Liver (tissue), 3 donors: Measurements from ENCODE around the gene HPS1.

Source experiments
- CTCF ChIP-seq: fragments of 150-350 bp; IDR thresholded peaks from 2 replicates; pipeline ENCODE4 v1.5.1; 2017; ENCODE audit warnings: improper control_type of control experiment, low read depth, low read length; ENCODE audit not compliant: missing input control
- EGR1 ChIP-seq, 2 donors: IDR thresholded peaks; 2 replicates each; pipeline ENCODE4 v1.6.1; 2016 to 2018; ENCODE audit warnings: antibody characterized with exemption in 2 of 2, low read depth in 2 of 2
- FOXA1 ChIP-seq: IDR thresholded peaks from 2 replicates; pipeline ENCODE4 v1.6.1; 2016; ENCODE audit warnings: antibody characterized with exemption
- donor health status: healthy.
- donor health status: healthy.

DNA sequence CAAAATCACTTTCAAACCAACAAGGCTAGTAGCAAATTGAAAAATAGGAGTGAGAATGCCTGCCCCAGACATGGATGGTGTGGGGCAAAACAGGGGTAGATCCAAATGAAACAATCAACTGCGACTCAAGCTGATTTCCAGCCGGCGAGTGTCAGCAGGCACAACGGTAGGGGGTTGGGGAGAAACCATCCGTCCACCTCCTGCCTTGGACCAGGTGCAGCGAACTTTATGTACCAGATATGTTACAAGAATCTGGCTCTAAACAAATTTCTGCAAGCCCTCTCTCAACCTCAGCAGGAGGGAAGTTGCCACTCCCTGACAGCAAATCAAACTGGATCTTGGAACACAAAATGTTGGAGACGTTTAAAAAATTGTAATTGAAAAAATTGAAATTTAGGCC, 76.9 kb downstream of the HPS1 start:
- no peak for TF ChIP-seq EGR1 (IDR thresholded peaks at IDR 0.05; ENCODE audit: low read depth in 2 of 2)
- no peak for TF ChIP-seq CTCF
- no peak for TF ChIP-seq FOXA1
